Cerebellar cortex (tissue), 1 donor: ENCODE data around the gene FHIT.
"Not testable (repeated sequence)": the region's sequence is repeated elsewhere in the genome, so short reads cannot be mapped to it uniquely, and the experiment has no call there.

Source experiments
- DNase-seq: peaks from one replicate; pipeline ENCODE4 v3.0.0-alpha.2; 2015; ENCODE audit warnings: low spot score

The FHIT gene

DNA sequence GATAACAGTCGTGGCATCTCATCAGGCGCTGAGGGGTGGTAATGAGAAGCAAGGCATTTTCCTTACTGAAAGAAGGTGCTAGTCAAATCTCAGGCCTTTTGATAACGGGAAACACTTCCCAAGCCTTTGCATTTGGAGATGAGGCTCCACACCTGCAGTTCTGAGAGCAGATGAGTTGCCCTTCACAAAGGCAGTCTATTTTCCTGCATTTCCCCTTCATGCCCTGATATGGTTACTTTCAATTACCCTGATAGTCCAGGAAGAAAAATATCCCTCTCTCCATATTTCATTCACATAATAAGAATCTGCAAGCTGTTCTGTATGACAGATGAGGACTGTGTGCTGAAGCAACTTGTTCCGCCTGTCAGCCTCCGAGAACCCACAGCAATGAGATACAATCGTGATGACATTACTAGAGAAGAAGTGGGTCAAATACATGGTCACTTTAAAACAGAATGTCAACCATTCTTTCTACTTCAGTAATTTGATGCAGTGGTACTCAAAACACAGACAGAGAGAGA is 25.0 kb downstream of the FHIT start:
- no peak for DNase-seq

DNA sequence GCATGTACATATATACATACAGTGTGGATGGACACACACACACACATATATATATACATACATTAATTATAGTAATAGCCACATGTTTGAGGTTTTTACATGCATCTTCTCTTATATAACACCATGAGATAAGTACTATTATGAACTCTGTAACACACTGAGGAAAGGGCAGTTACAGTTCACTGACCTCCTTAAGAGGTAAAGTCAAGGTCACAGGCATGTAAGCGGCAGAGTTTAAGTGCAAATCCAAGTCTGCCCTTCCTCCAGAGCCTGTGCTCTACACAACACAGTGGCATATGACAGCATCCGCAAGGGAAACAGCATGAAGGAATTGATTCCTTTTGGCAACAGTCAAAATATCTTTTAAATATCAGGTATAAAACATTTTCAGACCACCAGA is 26.4 kb downstream of the FHIT start:
- no peak for DNase-seq

DNA sequence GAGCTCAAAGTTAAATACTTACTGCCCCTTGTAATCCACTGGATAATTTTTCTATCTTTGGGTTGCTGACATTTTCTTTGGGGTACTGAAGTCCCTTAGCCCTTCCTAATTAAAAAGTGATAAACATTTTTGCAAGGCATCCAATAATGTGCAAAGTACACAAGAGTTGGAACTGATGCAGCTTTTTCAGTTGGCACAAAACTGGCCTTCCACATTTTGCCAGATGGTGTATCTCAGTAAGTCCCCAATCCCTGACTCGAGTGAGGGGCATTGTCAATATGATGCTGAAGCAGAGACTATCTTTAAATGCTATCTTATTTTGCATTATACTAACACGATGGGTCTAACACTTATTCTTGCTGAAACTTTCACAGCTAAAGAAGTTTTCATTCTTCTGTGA is 27.8 kb downstream of the FHIT start:
- peak; percentile 26 for DNase-seq

DNA sequence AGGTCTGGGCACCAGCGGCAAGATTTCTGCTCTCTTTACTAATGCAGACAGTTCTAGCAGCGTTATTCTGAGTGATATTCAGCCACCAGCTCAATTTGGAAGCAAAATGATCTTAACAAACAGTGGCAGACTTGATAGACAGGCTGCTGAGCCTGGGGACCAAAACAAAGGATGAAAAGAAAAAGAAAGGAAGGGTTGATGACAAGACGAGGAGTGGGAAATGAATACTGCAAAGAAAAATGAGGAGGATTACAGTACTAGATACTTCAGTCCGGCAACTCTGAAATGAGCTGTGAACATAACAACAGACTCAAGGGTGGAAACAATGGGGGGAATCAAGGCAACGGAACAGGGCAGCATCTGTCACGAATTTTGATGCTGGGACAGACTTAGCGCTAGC is 28.8 kb downstream of the FHIT start:
- DNase-seq: no peak

DNA sequence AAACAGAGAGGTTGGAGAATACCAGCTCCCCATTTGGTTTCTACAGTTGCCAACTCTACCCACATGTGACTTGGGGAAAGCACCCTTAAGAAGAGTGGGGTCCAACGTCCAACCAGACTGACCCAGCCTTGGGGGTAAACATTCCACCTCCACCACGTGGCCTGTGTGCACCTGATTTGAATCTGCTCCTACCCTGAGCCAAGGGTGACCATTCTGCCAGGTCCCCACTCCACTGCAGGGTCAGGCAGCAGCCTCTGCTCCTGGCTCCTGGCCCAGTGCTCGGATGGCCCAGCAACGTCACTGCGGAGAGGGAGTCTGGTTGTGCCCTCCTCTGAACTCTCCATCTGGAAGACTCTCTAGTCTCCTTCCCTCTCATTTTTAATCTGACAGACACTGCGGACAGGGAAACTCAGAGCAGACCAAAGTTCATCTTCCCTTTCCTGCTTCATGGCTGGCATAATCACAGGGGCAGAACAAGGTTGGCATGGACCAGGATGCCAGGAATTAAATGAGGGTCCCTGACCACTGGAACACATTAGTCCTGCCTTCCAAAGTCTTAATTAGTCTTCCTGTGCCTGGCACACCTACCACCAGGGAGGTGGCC is 29.4 kb downstream of the FHIT start:
- peak; percentile 34 for DNase-seq

DNA sequence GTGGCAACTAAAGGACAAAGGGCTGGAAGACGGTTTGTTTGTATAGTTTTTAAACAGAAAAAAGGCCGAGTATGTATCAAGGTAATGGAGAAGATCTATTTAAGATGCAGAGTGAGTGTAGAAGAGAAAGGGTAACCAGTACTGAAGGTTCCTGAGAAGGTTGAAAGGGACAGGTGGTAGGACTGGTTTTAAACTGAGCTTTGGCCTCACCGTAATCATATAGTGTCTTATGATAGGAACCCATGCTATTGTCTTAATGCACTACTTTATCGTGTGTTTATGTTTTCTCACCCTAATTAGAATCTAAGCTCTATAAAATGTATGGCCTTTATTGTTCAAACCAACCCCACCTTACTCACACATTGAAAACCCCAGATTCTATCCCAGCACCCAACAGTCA is 32.7 kb downstream of the FHIT start:
- no peak for DNase-seq

DNA sequence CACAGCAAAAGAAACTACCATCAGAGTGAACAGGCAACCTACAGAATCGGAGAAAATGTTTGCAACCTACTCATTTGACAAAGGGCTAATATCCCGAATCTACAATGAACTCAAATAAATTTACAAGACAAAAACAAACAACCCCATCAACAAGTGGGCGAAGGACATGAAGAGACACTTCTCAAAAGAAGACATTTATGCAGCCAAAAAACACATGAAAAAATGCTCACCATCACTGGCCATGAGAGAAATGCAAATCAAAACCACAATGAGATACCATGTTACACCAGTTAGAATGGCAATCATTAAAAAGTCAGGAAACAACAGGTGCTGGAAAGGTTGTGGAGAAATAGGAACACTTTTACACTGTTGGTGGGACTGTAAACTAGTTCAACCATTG is 35.1 kb downstream of the FHIT start:
- not testable (repeated sequence) for DNase-seq

DNA sequence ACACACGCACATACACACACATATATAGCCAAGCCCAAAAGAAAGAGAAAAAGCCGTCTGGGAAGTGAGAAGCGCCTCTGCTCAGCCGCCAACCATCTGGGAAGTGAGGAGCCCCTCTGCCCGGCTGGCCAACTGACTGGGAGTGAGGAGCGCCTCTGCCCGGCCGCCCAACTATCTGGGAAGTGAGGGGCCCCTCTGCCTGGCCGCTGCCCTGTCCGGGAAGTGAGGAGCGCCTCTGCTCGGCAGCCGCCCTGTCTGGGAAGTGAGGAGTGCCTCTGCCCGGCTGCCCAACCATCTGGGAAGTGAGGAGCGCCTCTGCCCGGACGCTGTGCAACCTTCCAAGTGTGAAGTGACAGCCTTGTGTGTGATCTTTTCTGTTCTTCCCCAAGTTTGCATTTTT is 49.2 kb downstream of the FHIT start:
- DNase-seq: no peak

DNA sequence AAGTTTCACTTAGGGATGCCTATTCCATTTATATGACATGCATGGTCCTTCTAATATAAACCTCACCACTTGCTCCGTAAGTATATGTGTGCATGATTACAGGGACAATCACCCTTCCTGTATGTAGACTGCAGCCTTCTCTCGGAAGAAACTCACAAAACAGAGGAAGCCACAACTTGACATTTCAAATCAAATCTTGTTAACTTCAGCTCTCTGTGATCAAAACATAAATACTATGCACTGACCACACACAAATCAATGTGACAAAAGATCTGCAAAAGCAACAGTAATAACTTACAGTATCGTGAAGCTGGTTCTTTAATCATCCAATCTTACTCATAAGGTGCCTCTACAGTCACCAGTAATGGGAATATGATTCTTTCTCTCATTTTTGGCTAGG is 50.2 kb downstream of the FHIT start:
- DNase-seq: no peak

DNA sequence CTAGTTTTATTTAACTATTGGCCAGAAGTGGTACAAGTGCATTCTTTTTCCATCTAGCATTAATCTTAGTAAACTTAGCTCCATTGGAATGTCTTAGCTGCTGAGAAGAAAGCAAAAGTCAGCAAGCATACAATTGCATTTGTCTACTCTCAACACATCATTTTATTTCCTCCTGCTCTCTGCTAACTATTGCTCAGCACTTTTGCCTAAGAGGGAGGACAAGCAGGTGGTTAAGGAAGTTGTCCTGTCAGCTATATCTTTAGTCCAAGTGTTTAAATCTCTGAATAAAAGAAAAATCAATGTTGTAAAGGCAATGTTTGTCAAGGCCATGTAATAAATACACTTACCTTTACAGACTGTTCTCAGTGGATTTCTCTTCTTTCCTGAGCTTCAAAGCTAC is 51.0 kb downstream of the FHIT start:
- DNase-seq: no peak

DNA sequence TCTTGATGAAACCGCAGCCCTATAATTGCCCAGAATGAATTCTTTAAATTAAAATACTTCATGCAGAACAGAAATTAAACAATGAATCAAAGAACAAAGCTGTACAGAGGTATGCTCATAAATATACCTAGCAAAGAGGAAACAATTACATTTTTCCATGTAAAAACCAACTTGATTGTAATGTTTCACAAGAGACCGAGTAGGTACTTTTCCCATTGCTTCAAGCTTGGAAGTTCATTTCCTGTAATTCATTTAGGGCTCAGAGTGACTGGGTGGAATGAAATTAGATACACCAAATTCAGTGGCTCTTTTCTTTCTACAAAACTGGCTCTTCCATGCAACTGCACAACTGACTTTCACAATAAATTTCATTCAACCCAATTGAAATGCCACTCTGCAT is 51.4 kb downstream of the FHIT start:
- DNase-seq: no peak

DNA sequence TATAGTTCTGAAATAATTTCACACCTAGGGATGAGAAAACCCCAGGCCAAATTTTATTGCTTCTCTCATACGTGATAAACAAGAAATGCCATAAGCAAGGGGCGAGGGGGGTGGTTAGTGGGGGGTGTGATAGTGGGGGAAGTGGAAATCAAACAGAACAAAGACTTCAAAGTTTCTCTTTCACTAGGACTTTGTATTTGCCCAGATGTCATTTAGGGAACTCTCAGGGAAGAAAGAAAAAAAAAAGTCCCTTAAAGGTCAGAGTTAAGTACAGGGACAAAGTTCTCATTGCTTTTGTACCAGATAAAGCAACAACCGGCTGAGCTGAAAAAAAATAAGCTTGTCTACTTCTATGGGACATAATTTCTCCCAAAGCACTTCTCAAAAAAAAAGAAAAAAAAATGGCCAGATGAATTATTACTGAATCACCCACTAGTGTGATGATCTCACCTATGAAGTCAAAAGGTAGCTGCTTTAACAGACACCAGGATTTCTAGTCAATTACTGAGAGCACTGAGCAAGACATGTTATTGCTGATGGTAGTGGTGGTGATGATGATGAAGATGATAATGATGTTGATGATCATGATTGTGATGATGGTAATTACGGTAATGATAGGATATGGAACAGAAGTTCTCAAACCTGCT is 56.2 kb downstream of the FHIT start:
- no peak for DNase-seq

DNA sequence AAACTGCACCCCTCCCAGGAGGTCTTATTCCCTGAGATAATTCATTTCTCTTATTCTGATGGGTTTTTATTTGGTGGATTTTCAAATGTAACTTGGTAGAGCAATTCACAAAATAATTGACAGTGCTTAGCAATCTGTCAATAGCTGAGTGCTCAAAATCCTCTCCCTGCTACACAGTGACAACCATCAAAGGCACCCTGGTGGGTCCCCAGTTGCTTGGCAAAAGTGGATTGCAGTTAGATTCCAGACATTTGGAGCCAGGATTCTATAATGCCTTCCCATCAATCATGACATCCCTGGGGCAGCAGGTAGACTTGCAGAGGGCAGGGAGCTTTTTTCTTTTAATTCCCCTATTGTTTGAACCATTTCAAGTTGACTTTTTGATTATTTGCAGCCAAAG is 59.0 kb downstream of the FHIT start:
- DNase-seq: no peak

DNA sequence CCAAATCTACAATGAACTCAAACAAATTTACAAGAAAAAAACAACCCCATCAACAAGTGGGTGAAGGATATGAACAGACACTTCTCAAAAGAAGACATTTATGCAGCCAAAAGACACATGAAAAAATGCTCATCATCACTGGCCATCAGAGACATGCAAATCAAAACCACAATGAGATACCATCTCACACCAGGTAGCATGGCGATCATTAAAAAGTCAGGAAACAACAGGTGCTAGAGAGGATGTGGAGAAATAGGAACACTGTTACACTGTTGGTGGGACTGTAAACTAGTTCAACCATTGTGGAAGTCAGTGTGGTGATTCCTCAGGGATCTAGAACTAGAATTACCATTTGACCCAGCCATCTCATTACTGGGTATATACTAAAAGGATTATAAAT is 61.0 kb downstream of the FHIT start:
- DNase-seq: not testable (repeated sequence)

DNA sequence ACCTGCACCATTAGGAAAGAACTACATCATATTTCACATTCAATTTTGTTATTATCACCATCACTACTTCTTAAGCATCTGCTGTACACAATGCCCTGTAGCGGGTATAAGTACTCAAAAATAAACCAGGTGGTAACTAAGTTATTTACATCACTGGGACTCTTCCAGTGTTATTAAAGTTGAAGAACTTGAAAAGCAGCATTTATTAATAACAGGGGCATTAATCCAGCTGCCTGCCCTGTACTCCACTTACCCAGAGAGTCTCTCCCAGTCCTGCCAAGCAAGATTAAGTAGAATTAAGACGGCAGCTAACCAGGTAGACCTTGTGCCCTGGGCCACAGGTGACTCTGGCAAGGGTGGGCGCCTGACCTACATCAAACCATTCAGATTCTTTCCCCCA is 65.2 kb downstream of the FHIT start:
- DNase-seq: no peak

DNA sequence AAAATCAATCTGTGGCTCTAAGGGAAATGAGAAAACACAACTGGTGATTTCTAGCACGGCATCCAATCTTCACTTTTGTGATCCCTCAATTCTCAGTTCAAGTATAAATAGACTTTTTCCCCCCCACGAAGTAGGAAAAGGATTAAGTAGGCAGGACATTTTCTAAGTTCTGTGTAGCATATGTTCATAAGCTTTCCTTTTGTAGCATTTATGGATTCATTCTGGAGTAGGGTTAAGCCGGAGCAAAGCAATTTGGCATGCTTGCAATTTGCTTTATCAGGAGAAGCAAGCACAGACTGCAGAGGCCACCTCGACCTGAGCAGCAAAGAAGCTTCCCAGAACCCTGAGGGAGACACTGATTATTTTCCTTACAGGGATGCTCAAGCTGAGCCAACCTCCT is 66.3 kb downstream of the FHIT start:
- DNase-seq: peak; percentile 16

DNA sequence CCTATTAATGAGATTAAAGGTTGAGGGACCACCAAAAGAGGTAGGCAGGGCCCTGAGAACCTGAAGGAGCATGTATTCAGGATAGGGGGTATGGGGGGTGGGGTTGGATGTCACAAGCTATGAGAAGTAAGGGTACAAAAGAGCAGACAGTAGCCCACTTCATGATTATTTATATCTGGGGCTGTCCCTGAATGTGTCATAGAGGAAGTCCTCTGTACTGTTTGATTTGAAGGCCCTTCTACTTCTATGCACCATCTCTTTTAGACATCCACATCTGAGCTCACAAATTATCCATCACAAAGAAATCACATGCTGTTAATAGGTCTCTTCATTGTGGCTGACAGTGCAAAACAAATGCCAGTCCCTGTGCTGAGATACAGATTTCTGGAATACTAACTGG is 68.6 kb downstream of the FHIT start:
- DNase-seq: no peak

DNA sequence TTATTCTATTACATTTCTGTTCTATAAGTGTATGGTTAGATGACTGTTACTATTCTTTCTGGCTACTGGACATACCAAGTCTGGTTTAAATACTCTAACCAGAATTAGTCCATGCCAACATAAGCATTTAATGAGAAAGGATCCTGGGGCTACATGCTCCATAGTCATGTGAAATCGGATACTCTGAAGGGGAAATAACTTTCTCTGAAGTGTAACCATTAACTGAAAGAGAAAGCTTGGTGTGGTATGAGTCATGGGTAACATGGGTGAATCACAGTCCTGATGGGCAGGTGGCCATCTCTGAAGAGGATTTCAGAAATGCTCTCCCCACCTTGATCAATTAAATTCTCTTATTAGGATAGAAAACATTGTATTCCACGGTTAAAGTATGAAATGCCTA is 69.4 kb downstream of the FHIT start:
- DNase-seq: no peak

DNA sequence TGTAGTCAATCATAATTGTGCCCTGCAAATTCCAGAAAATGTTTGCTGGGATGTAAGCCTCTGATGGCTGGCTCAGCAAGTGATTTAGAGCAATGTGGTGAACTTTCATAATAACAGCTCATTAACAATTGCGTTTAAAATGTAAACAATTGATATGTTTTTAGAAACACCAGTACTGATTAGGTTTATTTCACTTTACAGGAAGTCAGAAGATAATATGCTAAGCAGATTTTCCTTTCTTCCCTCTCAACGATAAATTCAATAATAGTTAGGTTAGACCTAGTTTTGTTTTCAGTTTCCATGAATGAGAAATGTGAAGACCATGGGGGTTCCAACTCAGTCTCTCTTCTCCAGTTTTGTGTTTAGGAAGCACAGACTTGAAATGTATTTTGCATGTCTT is 71.0 kb downstream of the FHIT start:
- DNase-seq: no peak

DNA sequence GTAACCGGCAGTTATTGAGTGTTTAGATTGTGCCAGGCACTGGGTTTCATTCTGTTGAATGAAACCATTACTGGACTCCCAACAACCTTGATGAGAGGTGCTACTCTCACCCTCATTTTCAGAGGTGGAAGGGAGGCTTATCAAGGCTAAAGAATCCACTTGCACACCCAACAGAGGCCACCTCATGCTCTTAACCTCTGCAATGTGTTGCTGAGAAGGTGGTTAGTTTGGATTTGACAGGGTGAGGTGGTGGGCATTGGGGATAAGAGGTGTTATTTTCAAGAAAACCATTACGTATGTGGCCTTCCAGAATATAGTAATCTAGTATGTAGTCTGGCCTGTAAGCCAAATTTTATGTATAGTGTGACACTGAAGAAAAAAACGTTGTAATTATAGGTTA is 73.1 kb downstream of the FHIT start:
- DNase-seq: no peak

DNA sequence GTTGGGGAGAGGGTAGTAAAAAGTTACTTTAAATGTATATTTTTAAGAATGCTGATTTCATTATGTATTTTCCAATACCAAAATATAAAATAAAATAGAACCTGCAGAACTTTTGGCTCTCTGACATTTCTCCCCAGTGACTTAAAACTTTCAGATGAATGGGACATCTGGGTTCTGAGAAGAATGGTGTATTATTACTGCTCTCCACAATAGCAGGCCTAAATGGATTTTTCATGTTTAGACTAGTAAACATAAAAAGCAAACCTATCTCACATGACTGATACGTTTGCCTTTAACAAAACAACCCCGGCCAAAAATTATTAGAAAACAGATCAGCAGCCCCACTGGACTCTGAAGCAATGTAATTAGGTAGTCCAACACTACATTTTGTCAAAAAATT is 73.8 kb downstream of the FHIT start:
- DNase-seq: no peak

DNA sequence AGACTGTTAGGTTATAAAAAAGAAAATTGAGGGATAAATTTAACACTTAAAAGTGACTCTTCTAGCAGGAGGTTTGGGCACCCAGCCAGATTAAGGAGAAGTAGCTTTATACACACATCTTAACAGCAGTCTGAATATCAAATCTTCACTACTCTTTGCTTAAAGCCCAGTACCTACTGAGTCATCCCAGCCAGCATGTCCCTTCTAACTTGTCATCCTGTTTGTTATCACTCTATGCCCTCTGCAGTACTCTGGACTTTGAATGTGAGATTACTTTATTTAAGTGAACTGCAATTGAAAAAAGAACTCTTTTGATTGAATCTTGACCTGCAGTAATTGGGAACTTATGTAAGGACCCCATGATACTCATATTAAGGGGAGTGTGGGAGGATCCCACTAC is 77.6 kb downstream of the FHIT start:
- DNase-seq: no peak

DNA sequence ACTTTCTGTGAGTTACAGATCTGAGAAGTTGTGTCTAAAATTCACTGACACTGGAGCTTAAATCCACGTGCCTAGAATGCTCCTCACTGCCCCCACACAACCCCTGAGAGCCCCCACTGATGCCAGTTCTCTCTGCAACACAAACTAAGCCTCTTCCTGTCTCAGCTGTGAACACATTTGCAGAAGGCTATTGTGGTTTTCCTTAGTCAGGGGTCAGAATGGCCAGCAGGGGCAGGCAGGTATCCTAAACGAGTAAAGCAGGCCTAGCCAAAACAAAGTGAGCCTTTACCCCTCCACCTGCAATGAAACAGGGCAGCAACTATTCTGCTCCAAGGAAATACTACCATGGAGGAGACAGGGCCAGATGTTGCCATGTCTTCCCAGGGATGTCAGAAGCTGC is 78.6 kb downstream of the FHIT start:
- no peak for DNase-seq

DNA sequence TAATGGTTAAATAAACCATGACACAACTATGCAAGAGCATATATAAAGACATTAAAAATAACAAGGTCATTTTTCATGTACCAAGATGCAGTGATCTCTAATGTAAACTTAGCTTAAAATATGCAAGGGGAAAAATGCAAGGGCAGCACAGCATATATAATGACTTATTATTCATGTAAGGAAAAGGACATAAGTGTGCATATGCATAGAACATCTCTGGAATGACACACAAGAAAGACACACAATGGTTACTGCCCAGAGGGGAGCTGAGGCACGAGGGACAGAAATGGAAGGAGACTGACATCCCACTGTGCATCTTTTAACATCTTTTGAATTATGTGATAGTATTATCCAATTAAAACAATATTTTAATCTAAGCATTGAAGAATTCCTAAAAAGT is 79.0 kb downstream of the FHIT start:
- no peak for DNase-seq
